ENCODE results near the gene GNAO1.

DNA sequence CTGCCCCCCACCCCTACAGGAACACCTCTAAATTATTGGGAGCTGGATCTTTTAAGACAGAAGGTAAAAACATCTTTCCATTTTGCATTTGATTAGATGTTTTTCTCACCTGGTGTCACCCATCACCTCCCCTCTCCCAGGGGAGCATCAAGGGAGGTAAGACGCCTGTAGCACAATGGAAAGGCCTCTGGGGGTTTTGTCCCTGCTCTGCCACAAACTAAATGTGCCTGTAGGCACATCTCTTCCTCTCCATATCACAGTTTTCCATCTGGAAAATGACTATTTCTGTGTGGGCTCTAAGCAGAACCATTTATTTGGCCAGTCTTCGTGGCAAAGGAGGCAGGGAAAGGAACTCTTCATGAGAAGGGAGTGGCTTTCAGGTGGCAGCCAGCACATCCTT lies 76.6 kb downstream of the GNAO1 start:
- TF ChIP-seq, protein P1, sequence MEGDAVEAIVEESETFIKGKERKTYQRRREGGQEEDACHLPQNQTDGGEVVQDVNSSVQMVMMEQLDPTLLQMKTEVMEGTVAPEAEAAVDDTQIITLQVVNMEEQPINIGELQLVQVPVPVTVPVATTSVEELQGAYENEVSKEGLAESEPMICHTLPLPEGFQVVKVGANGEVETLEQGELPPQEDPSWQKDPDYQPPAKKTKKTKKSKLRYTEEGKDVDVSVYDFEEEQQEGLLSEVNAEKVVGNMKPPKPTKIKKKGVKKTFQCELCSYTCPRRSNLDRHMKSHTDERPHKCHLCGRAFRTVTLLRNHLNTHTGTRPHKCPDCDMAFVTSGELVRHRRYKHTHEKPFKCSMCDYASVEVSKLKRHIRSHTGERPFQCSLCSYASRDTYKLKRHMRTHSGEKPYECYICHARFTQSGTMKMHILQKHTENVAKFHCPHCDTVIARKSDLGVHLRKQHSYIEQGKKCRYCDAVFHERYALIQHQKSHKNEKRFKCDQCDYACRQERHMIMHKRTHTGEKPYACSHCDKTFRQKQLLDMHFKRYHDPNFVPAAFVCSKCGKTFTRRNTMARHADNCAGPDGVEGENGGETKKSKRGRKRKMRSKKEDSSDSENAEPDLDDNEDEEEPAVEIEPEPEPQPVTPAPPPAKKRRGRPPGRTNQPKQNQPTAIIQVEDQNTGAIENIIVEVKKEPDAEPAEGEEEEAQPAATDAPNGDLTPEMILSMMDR (IDR thresholded peaks at IDR 0.05): no peak
- no peak for TF ChIP-seq EP300 (IDR thresholded peaks at IDR 0.05)
